Measurements from ENCODE around the gene WNT9A.

Gene WNT9A

GRCh38 chr1:227894831-227895451, 52.8 kb downstream of the WNT9A start:
- DNase-seq, result no peak

GRCh38 chr1:227893949-227894721, 53.6 kb downstream of the WNT9A start:
- no peak for DNase-seq

GRCh38 chr1:227893300-227893948, 54.3 kb downstream of the WNT9A start:
- no peak for DNase-seq

- DNase-seq, result no peak
Measured at GRCh38 chr1:227892489-227893299, 55.0 kb downstream of the WNT9A start.

- no peak for DNase-seq
Measured at GRCh38 chr1:227891955-227892488, 55.7 kb downstream of the WNT9A start.

GRCh38 chr1:227891223-227891954, 56.3 kb downstream of the WNT9A start:
- DNase-seq, result no peak

- no peak for DNase-seq
Measured at GRCh38 chr1:227890451-227891222, 57.1 kb downstream of the WNT9A start.

GRCh38 chr1:227889863-227890405, 57.8 kb downstream of the WNT9A start:
- DNase-seq, result no peak

- no peak for DNase-seq
Measured at GRCh38 chr1:227889047-227889862, 58.5 kb downstream of the WNT9A start.

- no peak for DNase-seq
Measured at GRCh38 chr1:227888404-227889046, 59.2 kb downstream of the WNT9A start.

GRCh38 chr1:227887697-227888403, 59.9 kb downstream of the WNT9A start:
- DNase-seq, result no peak

- DNase-seq, result no peak
Measured at GRCh38 chr1:227886993-227887696, 60.6 kb downstream of the WNT9A start.

GRCh38 chr1:227886503-227886961, 61.2 kb downstream of the WNT9A start:
- no peak for DNase-seq

GRCh38 chr1:227885648-227886502, 61.9 kb downstream of the WNT9A start:
- no peak for DNase-seq

GRCh38 chr1:227885135-227885647, 62.5 kb downstream of the WNT9A start:
- DNase-seq, result no peak

GRCh38 chr1:227884370-227885134, 63.2 kb downstream of the WNT9A start:
- no peak for DNase-seq
